ENCODE measurements around the gene NPHP1. TPM values are rescaled to one million over a fixed set of nuclear protein-coding genes. Genes with fewer than 3 reads are reported as not detected.

Gene NPHP1
- polyA plus RNA-seq, 1 donor from 2014 or later, result 8.0 TPM

- H3K9me2 ChIP-seq (ENCODE audit: insufficient read depth, low read length), result no peaks in the 10 kb centered on the region
- H2AFZ ChIP-seq (ENCODE audit: low read depth, low read length), result no peak overlapping the region
- no peaks in the 10 kb centered on the region for H3K9me3 ChIP-seq (ENCODE audit: low read length)
- no peaks in the 10 kb centered on the region for H3K27me3 ChIP-seq (ENCODE audit: insufficient read depth, low read depth, low read length)
- H3K4me3 ChIP-seq (ENCODE audit: low read length), result no peak overlapping the region
- no peak overlapping the region for H3K9ac ChIP-seq (ENCODE audit: low read length)
- no peak overlapping the region for H3K27ac ChIP-seq (ENCODE audit: low read length)
- H3K36me3 ChIP-seq (ENCODE audit: insufficient read depth, low read length), result no peaks in the 10 kb centered on the region
- no peaks in the 10 kb centered on the region for H3K79me2 ChIP-seq (replicated peaks; ENCODE audit: insufficient read depth, low read length)
- no peak overlapping the region for H3K4me2 ChIP-seq (ENCODE audit: low read length)
- no peaks in the 10 kb centered on the region for H4K20me1 ChIP-seq (ENCODE audit: insufficient read depth)
- TF ChIP-seq REST (IDR thresholded peaks at IDR 0.05; ENCODE audit: borderline replicate concordance) (no peak), MXI1 (conservative IDR thresholded peaks at IDR 0.05; ENCODE audit: poor library complexity, severe bottlenecking) (no peak), SMC3 (conservative IDR thresholded peaks at IDR 0.05; ENCODE audit: poor library complexity) (no peak), RAD21 (conservative IDR thresholded peaks at IDR 0.05) (no peak), CTCF (IDR thresholded peaks at IDR 0.05; ENCODE audit: poor library complexity, severe bottlenecking) (no peak), POLR2AphosphoS5 (IDR thresholded peaks at IDR 0.05) (no peak), EZH2 (IDR thresholded peaks at IDR 0.05; ENCODE audit: borderline replicate concordance, insufficient read depth, low read length, poor library complexity, severe bottlenecking) (no peak), TAF1 (IDR thresholded peaks at IDR 0.05; ENCODE audit: low read depth) (no peak), EP300 (conservative IDR thresholded peaks at IDR 0.05; ENCODE audit: poor library complexity, severe bottlenecking) (no peak)
- no peaks in the 10 kb centered on the region for H3F3A ChIP-seq (ENCODE audit: insufficient read depth, low read length, poor library complexity, severe bottlenecking)
Measured at GRCh38 chr2:110146183-110146944, 58.4 kb downstream of the NPHP1 start.

GRCh38 chr2:110143982-110144381 lies 60.8 kb downstream of the NPHP1 start:
- no peak overlapping the region for H3K27ac ChIP-seq (ENCODE audit: low read length)
- no peaks in the 10 kb centered on the region for H3K9me3 ChIP-seq (ENCODE audit: low read length)
- no peak overlapping the region for H2AFZ ChIP-seq (ENCODE audit: low read depth, low read length)
- no peak overlapping the region for H3K9ac ChIP-seq (ENCODE audit: low read length)
- no peaks in the 10 kb centered on the region for H3K79me2 ChIP-seq (replicated peaks; ENCODE audit: insufficient read depth, low read length)
- no peaks in the 10 kb centered on the region for H4K20me1 ChIP-seq (ENCODE audit: insufficient read depth)
- no peak overlapping the region for H3K4me3 ChIP-seq (ENCODE audit: low read length)
- no peak overlapping the region for H3K4me2 ChIP-seq (ENCODE audit: low read length)
- H3K36me3 ChIP-seq (ENCODE audit: insufficient read depth, low read length), result no peaks in the 10 kb centered on the region
- no peaks in the 10 kb centered on the region for H3F3A ChIP-seq (ENCODE audit: insufficient read depth, low read length, poor library complexity, severe bottlenecking)
- TF ChIP-seq EZH2 (IDR thresholded peaks at IDR 0.05; ENCODE audit: borderline replicate concordance, insufficient read depth, low read length, poor library complexity, severe bottlenecking) (no peak), MXI1 (conservative IDR thresholded peaks at IDR 0.05; ENCODE audit: poor library complexity, severe bottlenecking) (no peak), REST (IDR thresholded peaks at IDR 0.05; ENCODE audit: borderline replicate concordance) (no peak), RAD21 (conservative IDR thresholded peaks at IDR 0.05) (no peak), EP300 (conservative IDR thresholded peaks at IDR 0.05; ENCODE audit: poor library complexity, severe bottlenecking) (no peak), TAF1 (IDR thresholded peaks at IDR 0.05; ENCODE audit: low read depth) (no peak), SMC3 (conservative IDR thresholded peaks at IDR 0.05; ENCODE audit: poor library complexity) (no peak)
- H3K9me2 ChIP-seq (ENCODE audit: insufficient read depth, low read length), result no peaks in the 10 kb centered on the region
- no peaks in the 10 kb centered on the region for H3K27me3 ChIP-seq (ENCODE audit: insufficient read depth, low read depth, low read length)
